GM12865 (cell line): ENCODE results near the gene AMOTL2.

ENCODE experiments used
- DNase-seq: peaks from one replicate; pipeline ENCODE4 v3.0.0; 2010; ENCODE audit warnings: low read depth
- H3K4me3 ChIP-seq: 2 replicates; pipeline ENCODE4 v1.5.1; 2011; ENCODE audit warnings: mild to moderate bottlenecking, low read depth, low read length, control low read depth
- CTCF ChIP-seq: IDR thresholded peaks from 2 replicates; pipeline ENCODE4 v1.5.1; 2011; ENCODE audit warnings: low read length, control low read depth, low read depth, inconsistent platforms; ENCODE audit not compliant: insufficient read depth; ENCODE audit errors: missing control alignments

Gene AMOTL2

GRCh38 chr3:134371542-134372324, 2.5 kb downstream of the AMOTL2 start:
- H3K4me3 ChIP-seq, result no peak overlapping the region
- TF ChIP-seq CTCF, result no peak
- no peak for DNase-seq

- DNase-seq, result no peak
- no peak overlapping the region for H3K4me3 ChIP-seq
These were observed 3.4 kb downstream of the AMOTL2 start for GRCh38 chr3:134370611-134371531.

DNA sequence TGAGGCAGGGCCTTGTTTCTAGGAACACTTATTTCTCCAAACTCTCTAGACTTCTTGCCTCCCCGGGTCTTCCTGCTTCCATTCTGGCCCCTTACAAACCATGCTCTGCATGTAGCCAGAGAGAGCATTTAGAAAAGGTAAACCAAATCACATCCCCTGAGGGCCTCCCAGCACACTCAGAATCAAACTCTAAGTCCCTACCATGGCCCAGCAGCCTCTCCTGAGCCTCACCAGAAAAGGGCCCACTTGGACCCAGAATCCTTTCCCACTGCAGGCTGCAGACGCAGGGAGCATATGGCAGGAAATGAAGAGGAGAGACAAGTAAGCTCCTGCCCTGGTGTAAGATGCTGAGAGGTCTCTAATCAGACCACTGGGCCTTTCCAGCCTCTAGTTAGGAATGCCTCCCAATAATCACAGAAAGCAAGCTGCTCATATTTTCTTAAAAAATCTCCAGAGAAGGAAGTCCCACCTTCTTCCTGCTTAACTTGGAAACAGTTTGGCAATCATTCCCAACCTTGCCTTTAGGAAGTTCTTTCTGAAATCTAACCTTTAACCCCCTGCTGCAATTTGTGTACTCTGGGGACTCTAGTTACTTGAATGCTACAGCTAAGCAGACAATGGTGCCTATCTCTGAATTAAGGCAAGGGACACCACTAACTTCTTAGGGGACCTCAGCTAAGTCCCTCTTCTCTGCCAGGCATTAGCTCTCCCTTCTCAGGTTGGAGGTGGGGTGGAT, 4.2 kb downstream of the AMOTL2 start:
- DNase-seq, result no peak
- no peak for TF ChIP-seq CTCF
- H3K4me3 ChIP-seq, result no peak overlapping the region

More at GRCh38 chr3:134370611-134371531, 3.4 kb downstream of the AMOTL2 start:
- no peak for TF ChIP-seq CTCF

GRCh38 chr3:134369231-134369741, 5.0 kb downstream of the AMOTL2 start:
- no peak overlapping the region for H3K4me3 ChIP-seq
- DNase-seq, result no peak
- TF ChIP-seq CTCF, result no peak

- TF ChIP-seq CTCF, result no peak
- DNase-seq, result no peak
- no peak overlapping the region for H3K4me3 ChIP-seq
These were observed 5.5 kb downstream of the AMOTL2 start for GRCh38 chr3:134368751-134369105.

DNA sequence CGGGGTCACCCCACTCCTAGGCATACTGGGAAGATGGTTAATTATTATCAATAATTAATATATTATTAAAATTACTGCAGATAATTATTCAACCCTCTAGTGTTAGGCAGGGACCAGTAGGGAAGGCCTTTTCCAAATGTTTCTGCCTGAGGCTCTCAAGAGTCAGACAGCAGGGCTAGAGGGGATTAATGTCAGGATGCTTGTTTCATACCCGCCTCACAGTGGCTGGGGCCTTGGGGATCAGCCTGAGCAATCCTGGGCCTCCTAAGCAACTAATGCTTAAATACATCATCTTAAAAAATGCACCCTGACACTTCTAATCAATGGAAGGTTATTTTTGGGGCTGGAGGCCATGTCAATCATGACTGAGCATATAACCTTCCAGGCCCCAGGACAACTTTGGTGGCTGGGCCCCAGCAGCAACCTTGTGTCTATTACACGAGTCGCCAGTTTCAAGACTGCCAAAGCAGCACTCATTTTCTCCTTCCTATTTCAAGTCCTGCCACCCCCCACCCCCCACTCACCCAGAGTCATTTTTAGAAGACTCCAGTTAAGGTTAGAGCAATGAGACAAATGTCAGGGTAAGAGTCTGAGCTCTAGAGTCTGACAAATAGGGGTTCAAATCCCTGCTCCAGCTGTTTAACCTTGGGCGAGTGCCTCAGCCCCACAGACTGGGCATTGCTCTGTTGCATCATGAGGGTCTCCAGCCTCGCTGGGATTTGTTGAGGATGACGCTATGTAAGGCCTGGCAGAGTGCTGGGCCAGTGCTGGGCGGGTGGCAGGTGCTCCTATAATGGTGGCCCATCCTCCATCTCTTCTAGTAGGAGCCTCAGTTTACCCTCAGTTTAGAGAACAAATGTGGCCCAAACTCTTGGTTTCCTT, 6.1 kb downstream of the AMOTL2 start:
- no peak for DNase-seq
- no peak for TF ChIP-seq CTCF
- H3K4me3 ChIP-seq, result no peak overlapping the region
